Measurements from ENCODE around the gene VAV2. TPM values are rescaled to one million over a fixed set of nuclear protein-coding genes. Genes with fewer than 3 reads are reported as not detected.
A peak's percentile ranks its signal among the peaks of the same experiment; 100 is the strongest.

Gene VAV2
- total and polyA plus RNA-seq, 2 experiments from 2014 or later = 8.1 to 28.9 TPM

DNA sequence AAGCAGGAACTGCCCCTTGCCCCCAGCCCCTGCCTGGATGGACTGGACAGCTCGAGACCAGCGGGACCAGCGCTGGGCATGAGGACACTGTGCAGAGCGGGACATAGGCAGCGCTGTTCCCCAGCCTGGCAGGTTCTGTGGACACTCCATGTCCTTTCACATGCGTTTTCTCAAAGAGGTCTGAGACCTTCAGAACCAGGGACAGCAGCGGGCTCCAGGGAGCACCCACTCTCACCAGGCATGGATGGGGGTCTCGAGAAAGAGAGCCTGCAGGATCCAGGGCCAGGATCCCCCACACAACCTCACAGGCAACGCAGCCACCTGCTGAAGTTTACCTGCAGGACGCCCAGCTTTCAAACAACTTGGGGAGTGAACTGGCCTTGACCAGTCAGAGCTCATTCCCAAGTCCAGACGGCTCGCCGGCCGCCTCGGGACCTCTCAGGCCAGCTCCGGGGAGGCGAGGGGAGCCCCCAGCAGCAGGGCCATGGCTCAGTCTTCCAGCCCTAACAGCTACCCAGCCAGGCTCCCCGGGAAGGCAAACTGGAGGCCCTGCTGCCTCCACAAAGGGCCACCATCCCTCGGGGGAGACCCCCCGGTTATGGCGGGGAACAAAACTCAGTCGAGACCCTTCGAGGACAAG is 181.4 kb downstream of the VAV2 start:
- no peaks in the 10 kb centered on the region for H3F3A ChIP-seq (replicated peaks; ENCODE audit: low read depth)
- H3K27me3 Mint-ChIP-seq (ENCODE audit: insufficient read depth, low read depth, poor library complexity) = peaks cover 13% of the 10 kb centered on the region
- H4K20me1 ChIP-seq (replicated peaks; ENCODE audit: insufficient read depth) = no peaks in the 10 kb centered on the region
- no peak for DNase-seq (ENCODE audit: low spot score)
- H3K79me2 ChIP-seq (replicated peaks; ENCODE audit: insufficient read depth) = no peaks in the 10 kb centered on the region
- no peaks in the 10 kb centered on the region; the same call in 2 of the 3 replicates for H3K36me3 Mint-ChIP-seq (ENCODE audit: low read depth)
- no peaks in the 10 kb centered on the region for H3K4me1 ChIP-seq (ENCODE audit: insufficient read depth)
- peaks cover 5% of the 10 kb centered on the region; the same call in 2 of the 3 replicates for H3K4me1 Mint-ChIP-seq
- ATAC-seq = no peak
- no peak overlapping the region for H2AFZ ChIP-seq
- no peaks in the 10 kb centered on the region for H3K27me3 ChIP-seq (ENCODE audit: insufficient read depth)
- H3K36me3 ChIP-seq (ENCODE audit: insufficient read depth) = no peaks in the 10 kb centered on the region
- TF ChIP-seq, protein P1, sequence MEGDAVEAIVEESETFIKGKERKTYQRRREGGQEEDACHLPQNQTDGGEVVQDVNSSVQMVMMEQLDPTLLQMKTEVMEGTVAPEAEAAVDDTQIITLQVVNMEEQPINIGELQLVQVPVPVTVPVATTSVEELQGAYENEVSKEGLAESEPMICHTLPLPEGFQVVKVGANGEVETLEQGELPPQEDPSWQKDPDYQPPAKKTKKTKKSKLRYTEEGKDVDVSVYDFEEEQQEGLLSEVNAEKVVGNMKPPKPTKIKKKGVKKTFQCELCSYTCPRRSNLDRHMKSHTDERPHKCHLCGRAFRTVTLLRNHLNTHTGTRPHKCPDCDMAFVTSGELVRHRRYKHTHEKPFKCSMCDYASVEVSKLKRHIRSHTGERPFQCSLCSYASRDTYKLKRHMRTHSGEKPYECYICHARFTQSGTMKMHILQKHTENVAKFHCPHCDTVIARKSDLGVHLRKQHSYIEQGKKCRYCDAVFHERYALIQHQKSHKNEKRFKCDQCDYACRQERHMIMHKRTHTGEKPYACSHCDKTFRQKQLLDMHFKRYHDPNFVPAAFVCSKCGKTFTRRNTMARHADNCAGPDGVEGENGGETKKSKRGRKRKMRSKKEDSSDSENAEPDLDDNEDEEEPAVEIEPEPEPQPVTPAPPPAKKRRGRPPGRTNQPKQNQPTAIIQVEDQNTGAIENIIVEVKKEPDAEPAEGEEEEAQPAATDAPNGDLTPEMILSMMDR (conservative IDR thresholded peaks at IDR 0.05; ENCODE audit: low read depth in 2 of 2) = no peak
- TF ChIP-seq, protein P2, sequence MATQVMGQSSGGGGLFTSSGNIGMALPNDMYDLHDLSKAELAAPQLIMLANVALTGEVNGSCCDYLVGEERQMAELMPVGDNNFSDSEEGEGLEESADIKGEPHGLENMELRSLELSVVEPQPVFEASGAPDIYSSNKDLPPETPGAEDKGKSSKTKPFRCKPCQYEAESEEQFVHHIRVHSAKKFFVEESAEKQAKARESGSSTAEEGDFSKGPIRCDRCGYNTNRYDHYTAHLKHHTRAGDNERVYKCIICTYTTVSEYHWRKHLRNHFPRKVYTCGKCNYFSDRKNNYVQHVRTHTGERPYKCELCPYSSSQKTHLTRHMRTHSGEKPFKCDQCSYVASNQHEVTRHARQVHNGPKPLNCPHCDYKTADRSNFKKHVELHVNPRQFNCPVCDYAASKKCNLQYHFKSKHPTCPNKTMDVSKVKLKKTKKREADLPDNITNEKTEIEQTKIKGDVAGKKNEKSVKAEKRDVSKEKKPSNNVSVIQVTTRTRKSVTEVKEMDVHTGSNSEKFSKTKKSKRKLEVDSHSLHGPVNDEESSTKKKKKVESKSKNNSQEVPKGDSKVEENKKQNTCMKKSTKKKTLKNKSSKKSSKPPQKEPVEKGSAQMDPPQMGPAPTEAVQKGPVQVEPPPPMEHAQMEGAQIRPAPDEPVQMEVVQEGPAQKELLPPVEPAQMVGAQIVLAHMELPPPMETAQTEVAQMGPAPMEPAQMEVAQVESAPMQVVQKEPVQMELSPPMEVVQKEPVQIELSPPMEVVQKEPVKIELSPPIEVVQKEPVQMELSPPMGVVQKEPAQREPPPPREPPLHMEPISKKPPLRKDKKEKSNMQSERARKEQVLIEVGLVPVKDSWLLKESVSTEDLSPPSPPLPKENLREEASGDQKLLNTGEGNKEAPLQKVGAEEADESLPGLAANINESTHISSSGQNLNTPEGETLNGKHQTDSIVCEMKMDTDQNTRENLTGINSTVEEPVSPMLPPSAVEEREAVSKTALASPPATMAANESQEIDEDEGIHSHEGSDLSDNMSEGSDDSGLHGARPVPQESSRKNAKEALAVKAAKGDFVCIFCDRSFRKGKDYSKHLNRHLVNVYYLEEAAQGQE (IDR thresholded peaks at IDR 0.05; ENCODE audit: unreplicated experiment) = peak; percentile 58
- H3K4me3 ChIP-seq = no peak overlapping the region
- no peaks in the 10 kb centered on the region for H3K9me2 ChIP-seq (ENCODE audit: insufficient read depth)
- H3K4me2 ChIP-seq = no peak overlapping the region
- H3K4me3 Mint-ChIP-seq = no peak overlapping the region
- no peaks in the 10 kb centered on the region for H3K9me3 Mint-ChIP-seq
- H3K27ac Mint-ChIP-seq = no peak overlapping the region
- no peak overlapping the region for H3K27ac ChIP-seq (ENCODE audit: low read depth)

DNA sequence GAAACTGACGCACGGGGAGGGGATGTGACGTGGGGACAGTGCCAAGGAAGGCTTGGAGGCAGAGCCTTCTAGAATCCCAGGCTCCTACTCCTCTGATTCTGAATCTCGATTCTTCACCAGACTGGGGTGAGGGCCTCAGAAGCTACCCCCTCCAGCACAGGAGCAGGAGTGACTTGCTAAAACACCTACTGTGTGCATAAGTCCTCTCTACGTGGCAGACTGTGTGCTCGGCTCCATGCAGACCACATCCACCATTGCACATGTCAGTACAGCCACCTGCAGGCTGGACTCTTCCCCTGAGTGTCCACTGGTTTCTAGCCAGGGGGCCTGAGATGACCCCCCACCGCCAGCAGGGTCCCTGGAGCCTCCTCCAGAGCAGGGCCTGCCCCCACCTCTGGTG is 182.8 kb downstream of the VAV2 start:
- no peak overlapping the region for H3K27ac ChIP-seq (ENCODE audit: low read depth)
- no peaks in the 10 kb centered on the region for H3K9me2 ChIP-seq (ENCODE audit: insufficient read depth)
- no peak for DNase-seq (ENCODE audit: low spot score)
- no peak overlapping the region for H3K4me3 Mint-ChIP-seq
- no peaks in the 10 kb centered on the region for H4K20me1 ChIP-seq (replicated peaks; ENCODE audit: insufficient read depth)
- H3K9me3 Mint-ChIP-seq = no peaks in the 10 kb centered on the region
- H3K36me3 ChIP-seq (ENCODE audit: insufficient read depth) = no peaks in the 10 kb centered on the region
- H3K79me2 ChIP-seq (replicated peaks; ENCODE audit: insufficient read depth) = no peaks in the 10 kb centered on the region
- H3K27me3 ChIP-seq (ENCODE audit: insufficient read depth) = no peaks in the 10 kb centered on the region
- no peaks in the 10 kb centered on the region; the same call in 2 of the 3 replicates for H3K36me3 Mint-ChIP-seq (ENCODE audit: low read depth)
- H3K4me2 ChIP-seq = no peak overlapping the region
- H3F3A ChIP-seq (replicated peaks; ENCODE audit: low read depth) = no peaks in the 10 kb centered on the region
- ATAC-seq = no peak
- H3K4me3 ChIP-seq = no peak overlapping the region
- no peak overlapping the region for H3K27ac Mint-ChIP-seq
- peaks cover 9% of the 10 kb centered on the region for H3K27me3 Mint-ChIP-seq (ENCODE audit: insufficient read depth, low read depth, poor library complexity)
- H3K4me1 Mint-ChIP-seq = peaks cover 5% of the 10 kb centered on the region; the same call in 2 of the 3 replicates
- H2AFZ ChIP-seq = no peak overlapping the region
- no peaks in the 10 kb centered on the region for H3K4me1 ChIP-seq (ENCODE audit: insufficient read depth)
- TF ChIP-seq EZH2phosphoT487 (IDR thresholded peaks at IDR 0.05; ENCODE audit: unreplicated experiment) = no peak
- no peak for TF ChIP-seq ZNF114 (CRISPR knock-in tag; IDR thresholded peaks at IDR 0.05)
- no peak for TF ChIP-seq EZH2 (IDR thresholded peaks at IDR 0.05; ENCODE audit: low read depth, unreplicated experiment)
- no peak for TF ChIP-seq ZNF331 (CRISPR knock-in tag; IDR thresholded peaks at IDR 0.05; ENCODE audit: low read depth)
- TF ChIP-seq, protein P2 (IDR thresholded peaks at IDR 0.05; ENCODE audit: unreplicated experiment) = no peak
- TF ChIP-seq CREB1 (CRISPR knock-in tag; IDR thresholded peaks at IDR 0.05; ENCODE audit: low read depth) = no peak
- TF ChIP-seq JUNB (IDR thresholded peaks at IDR 0.05; ENCODE audit: unreplicated experiment) = no peak
- TF ChIP-seq POLR2AphosphoS5 (IDR thresholded peaks at IDR 0.05; ENCODE audit: low read depth) = no peak

All from GM23338 (cell line).